Activated CD4-positive, CD25-positive, alpha-beta regulatory T cell (primary cell): ENCODE data around the gene ZNF764.
A peak's percentile ranks its signal among the peaks of the same experiment; 100 is the strongest.
"Not testable (repeated sequence)": the region's sequence is repeated elsewhere in the genome, so short reads cannot be mapped to it uniquely, and the experiment has no call there.

ENCODE experiments used
- DNase-seq, 4 experiments: peaks; one replicate each; lab custom pipeline; 2025; lab: John Stamatoyannopoulos, UW

ZNF764 gene

GRCh38 chr16:30527635-30528178 is 30.5 kb downstream of the ZNF764 start:
- no peak for DNase-seq

DNA sequence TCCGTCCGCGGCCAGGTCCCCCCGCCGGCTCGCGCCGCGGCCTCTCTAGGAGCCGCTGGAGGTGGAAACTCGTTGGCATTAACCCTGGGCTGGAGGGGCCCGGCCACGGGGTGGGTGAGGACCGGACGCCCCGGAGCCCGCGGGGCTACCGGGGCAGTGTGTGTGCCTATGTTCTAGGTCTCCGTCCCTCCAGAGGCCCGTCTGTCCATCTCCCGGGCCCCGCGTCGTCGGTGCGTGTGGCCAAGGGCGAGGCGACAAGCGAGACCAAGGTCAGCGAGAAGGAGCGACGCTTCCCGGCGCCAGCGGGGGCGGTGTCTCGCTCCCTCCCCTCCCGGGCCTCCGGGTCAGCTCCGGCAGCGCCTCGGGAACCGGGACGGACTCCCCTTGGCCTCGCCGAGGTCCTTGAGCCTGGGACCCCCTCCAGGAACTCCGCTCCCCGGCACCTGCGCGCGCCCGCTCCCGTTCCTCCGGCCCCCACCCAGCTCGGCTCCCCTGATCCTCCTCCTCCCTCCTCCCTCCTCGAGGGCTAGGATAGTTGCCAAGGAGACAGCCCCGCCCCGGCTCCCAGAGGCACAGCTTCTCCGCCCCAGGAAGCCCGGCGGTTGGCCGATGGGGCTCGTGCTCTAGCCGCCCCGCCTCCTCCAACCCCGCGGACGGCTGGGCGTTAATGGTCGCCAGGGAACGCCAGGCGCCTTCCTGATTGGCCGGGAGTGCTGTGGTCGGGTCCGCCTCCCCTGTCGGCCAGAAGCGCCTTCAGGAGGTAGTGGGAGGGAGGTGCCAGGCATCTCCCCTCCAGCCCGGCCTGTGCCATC is 31.1 kb downstream of the ZNF764 start:
- peak; percentile 76 to 84 (median 80) for DNase-seq

GRCh38 chr16:30526137-30526822 is 31.9 kb downstream of the ZNF764 start, which contains the start of gene ZNF768:
Gene ZNF768, minus strand, starts transcription at chr16:30526566. Its CDS starts 153 bp downstream, at chr16:30526413.
- DNase-seq = peak in 1 of 4 experiments; percentile 37

GRCh38 chr16:30525844-30526136 is 32.4 kb downstream of the ZNF764 start:
- no peak for DNase-seq

DNA sequence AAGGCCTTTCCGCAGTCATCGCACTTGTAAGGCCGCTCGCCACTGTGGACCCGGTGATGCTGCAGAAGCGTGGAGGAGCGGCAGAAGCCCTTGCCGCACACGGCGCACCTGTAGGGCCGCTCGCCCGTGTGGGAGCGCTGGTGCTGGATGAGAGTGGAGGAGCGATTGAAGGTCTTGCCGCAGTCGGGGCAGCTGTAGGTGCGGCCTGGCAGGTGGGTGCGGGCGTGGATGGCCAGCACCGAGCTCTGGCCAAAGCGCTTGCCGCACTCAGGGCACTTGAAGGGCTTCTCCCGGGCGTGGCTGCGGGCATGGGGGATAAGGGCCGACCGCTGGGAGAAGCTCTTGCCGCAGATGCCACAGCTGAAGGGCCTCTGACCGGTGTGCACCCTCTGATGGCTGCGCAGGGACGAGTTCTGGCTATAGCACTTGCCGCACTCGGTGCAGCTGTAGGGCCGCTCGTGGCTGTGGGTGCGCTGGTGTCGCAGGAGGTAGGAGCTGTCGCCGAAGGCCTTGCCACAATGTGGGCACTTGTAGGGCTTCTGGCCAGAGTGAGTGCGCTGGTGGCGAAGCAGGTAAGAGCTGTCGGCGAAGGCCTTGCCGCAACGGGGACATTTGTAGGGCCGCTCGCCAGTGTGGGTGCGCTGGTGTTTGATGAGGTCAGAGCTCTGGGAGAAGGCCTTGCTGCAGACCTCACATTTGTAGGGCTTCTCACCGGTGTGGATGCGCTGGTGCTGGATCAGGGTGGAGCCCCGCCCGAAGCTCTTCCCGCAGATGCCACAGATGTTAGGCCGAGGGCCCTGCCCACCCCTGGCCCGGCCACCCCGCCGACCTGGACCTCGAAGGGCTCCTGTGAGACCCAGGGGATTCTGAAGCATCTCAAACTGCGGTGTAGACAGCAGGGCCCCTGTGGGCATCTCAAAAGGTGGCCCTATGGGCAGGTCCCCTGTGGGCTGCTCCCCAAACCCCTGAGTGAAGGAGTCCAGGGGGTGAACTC is 33.3 kb downstream of the ZNF764 start:
- DNase-seq = no peak

- DNase-seq = no peak
Observed at GRCh38 chr16:30523768-30524574, 34.2 kb downstream of the ZNF764 start.

- DNase-seq = not testable (repeated sequence)
Observed at GRCh38 chr16:30522702-30523463, 35.3 kb downstream of the ZNF764 start.

DNA sequence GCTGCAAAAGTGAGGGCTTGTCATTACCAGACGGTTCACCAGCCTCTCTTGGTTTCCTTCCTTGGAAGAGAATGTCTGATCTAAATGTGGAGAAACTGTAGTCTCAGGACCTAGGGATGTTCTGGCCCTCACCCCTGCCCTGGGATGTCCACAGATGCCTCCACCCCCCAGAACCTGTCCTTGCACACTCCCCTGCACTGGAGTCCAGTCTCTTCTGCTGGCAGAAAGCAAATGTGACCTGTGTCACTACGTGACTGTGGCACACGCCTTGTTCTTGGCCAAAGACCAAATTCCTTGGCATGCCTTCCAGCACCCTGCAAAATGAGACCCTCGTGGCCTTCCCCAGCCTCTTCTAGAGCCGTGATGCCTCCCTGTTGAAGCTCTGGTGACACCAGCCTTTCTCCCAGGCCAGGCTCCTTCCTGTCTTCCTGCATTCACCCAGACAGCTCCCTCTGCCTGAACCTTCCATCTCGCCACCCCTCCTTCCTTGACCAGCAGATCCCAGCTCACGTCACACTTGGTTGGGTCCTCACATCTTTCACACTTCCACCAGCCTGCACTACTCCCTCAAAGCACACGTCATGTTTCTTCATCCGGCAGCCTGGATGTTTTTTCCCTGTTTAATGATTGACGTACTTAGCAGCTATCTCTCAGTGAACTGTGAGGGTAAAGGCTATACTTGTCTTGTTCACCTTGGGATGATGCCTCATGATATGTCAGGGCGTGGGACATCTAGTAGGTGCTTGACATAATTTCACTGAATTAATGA is 36.1 kb downstream of the ZNF764 start:
- no peak for DNase-seq

DNA sequence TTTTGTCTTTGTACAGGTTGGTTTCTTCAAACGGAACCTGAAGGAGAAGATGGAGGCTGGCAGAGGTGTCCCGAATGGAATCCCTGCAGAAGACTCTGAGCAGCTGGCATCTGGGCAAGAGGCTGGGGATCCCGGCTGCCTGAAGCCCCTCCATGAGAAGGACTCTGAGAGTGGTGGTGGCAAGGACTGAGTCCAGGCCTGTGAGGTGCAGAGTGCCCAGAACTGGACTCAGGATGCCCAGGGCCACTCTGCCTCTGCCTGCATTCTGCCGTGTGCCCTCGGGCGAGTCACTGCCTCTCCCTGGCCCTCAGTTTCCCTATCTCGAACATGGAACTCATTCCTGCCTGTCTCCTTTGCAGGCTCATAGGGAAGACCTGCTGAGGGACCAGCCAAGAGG is 36.7 kb downstream of the ZNF764 start:
- no peak for DNase-seq

GRCh38 chr16:30519120-30520049 is 38.8 kb downstream of the ZNF764 start:
- no peak for DNase-seq

GRCh38 chr16:30518552-30518951 is 39.6 kb downstream of the ZNF764 start:
- DNase-seq = no peak

DNA sequence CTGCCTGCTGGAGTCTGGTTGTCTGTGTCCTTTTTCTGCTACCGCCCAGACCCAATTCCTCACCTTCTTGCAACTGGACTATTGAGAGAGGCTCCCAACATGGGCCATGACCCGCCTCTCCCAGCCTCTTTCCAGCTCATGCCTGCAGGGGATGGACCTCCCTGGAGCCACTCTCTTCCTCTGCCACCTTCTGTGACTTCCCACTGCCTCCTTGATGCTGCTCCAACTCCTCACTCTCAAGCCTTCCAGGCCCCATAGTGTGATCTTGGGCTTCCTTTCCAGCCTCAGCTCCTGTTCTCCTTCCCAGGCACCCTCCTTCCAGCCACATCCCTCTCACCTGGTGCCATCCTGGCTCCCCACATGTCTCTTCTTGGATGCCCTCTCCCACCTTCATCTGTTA is 42.9 kb downstream of the ZNF764 start:
- no peak for DNase-seq

DNA sequence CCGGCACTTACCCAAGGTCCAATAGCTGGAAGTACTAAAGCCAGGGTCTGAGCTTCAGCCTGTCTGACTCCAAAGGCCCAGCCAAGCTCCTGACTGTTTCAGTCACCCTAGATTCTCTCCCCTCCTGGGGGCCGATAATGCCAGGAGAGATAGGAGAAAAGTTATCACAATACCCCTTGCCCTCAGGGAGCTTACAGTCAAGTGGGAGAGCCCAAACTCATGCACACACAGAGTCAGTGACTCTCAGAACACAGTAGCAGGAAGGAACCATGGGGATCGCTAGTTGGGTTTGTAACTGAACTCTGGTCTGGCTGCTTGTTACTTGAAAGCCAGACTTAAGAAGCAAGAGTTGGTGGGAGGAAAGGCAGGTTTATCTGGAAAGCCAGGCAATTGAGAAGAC is 46.7 kb downstream of the ZNF764 start:
- DNase-seq = no peak

DNA sequence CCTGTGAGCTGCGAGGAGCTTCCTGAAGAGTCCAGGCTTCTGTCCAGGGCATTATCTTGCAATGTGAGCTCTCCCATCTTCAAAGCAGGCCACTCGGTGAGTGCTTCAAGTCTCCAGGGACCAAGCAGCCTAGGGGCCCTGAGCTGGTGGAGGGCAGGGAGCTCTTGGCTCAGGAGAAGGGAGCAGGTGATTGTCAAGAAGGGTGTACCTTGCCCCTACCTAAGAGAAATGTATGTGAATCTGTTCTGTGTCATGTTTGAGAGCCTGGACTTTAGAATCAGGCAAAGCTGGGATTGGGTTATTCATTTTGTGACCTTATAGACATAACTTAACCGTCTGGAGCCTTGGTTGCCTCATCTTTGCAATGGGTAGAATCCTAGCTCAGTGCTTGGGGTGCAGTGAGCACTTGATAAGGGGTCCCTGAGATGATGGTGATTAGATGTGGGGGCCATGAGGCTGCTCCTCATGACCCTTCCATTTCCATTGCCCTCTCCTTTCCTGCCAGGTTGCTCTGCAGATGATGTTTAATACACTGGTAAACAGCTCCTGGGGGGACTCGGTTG is 47.7 kb downstream of the ZNF764 start:
- DNase-seq = no peak

- DNase-seq = no peak
Observed at GRCh38 chr16:30509081-30509765, 49.0 kb downstream of the ZNF764 start.
